Uterus (tissue), 4 donors: Measurements from ENCODE around the gene NDUFAF5. TPM values are rescaled to one million over a fixed set of nuclear protein-coding genes. Genes with fewer than 3 reads are reported as not detected.
A peak's percentile ranks its signal among the peaks of the same experiment; 100 is the strongest.

Experiments
- DNase-seq, 2 donors: peaks; one replicate each; pipeline ENCODE4 v3.0.0-alpha.2; 2019 to 2020
- H3K27ac ChIP-seq, 2 donors: fragments of 200-600 bp; sonication (generic); 1 replicate in 1 of 2; 2 replicates in 1 of 2; pipeline ENCODE4 v1.5.1; 2016 to 2018
- H3K27me3 ChIP-seq, 2 donors: fragments of 200-600 bp; sonication (generic); one replicate each; pipeline ENCODE4 v1.5.1; 2018 to 2019; ENCODE audit warnings: control low read depth in 1 of 2
- H3K36me3 ChIP-seq, 2 donors: fragments of 200-600 bp; sonication (generic); one replicate each; pipeline ENCODE4 v1.5.1; 2019; ENCODE audit warnings: control low read depth in 1 of 2
- H3K4me1 ChIP-seq, 2 donors: fragments of 200-600 bp; sonication (generic); one replicate each; pipeline ENCODE4 v1.5.1; 2018 to 2019; ENCODE audit warnings: control low read depth in 1 of 2
- H3K4me3 ChIP-seq, 2 donors: fragments of 200-600 bp; sonication (generic); 1 replicate in 1 of 2; 2 replicates in 1 of 2; pipeline ENCODE4 v1.5.1; 2018 to 2019; ENCODE audit warnings: mild to moderate bottlenecking in 1 of 2
- H3K9me3 ChIP-seq, 2 donors: fragments of 200-600 bp; sonication (generic); one replicate each; pipeline ENCODE4 v1.5.1; 2019; ENCODE audit warnings: control low read depth in 1 of 2
- CTCF ChIP-seq, 4 experiments: fragments of 200-600 bp in 2 of 4; fragments of 450-650 bp in 2 of 4; sonication (generic) in 2 of 4; IDR thresholded peaks; one replicate each; pipeline ENCODE4 v1.5.1; 2016 to 2019; ENCODE audit warnings: antibody characterized with exemption in 4 of 4, mild to moderate bottlenecking in 2 of 4, moderate library complexity in 1 of 4
- POLR2A ChIP-seq, 2 donors: fragments of 450-650 bp; IDR thresholded peaks; one replicate each; pipeline ENCODE4 v1.6.1; 2016; ENCODE audit warnings: antibody characterized with exemption in 2 of 2, mild to moderate bottlenecking in 1 of 2, moderate library complexity in 1 of 2
- intact Hi-C: fragments of 100-400 bp; cut with DNase I; formaldehyde crosslinking; loops from one replicate; pipeline ENCODE4 v1.15.1; 2023; ENCODE audit warnings: low total_unique reads
- total RNA-seq, 4 donors: library from RNA; depleted of rRNA in 3 of 4; stranded (reverse); fragments of >200 nt in 3 of 4; gene quantifications; one replicate each; pipeline versions ENCODE4 v1.1.0 to v1.2.4, GENCODE V29; 2014 to 2023
- donor health status: DM: yes; HTN: yes; CAD: no.

Gene NDUFAF5
- total RNA-seq, 4 donors from 2014 or later = 8.2 to 38.0 (median 24.3) TPM

- Histone ChIP-seq H3K9me3 (no peaks in the 10 kb centered on the region), H3K27ac (no peak overlapping the region), H3K4me1 (peaks cover 0 to 7% of the 10 kb centered on the region in 2 donors), H3K4me3 (no peak overlapping the region), H3K36me3 (no peaks in the 10 kb centered on the region), H3K27me3 (no peaks in the 10 kb centered on the region)
- intact Hi-C loops = no loop called here
- no peak for DNase-seq
- no peak for TF ChIP-seq POLR2A (IDR thresholded peaks at IDR 0.05)
- no peak for TF ChIP-seq CTCF (IDR thresholded peaks at IDR 0.05)
Observed at GRCh38 chr20:13856354-13856753, 71.5 kb downstream of the NDUFAF5 start.

- peak in 1 of 2 donors; percentile 28 for DNase-seq
- no peak for TF ChIP-seq POLR2A (IDR thresholded peaks at IDR 0.05)
- TF ChIP-seq CTCF (IDR thresholded peaks at IDR 0.05) = no peak
- H3K36me3 ChIP-seq = no peaks in the 10 kb centered on the region
- H3K4me3 ChIP-seq = no peak overlapping the region
- H3K27ac ChIP-seq = no peak overlapping the region
- no peaks in the 10 kb centered on the region for H3K27me3 ChIP-seq
- intact Hi-C loops = no loop called here
- H3K9me3 ChIP-seq = no peaks in the 10 kb centered on the region
- H3K4me1 ChIP-seq = peaks cover 0 to 5% of the 10 kb centered on the region in 2 donors
Observed at GRCh38 chr20:13857304-13857703, 72.5 kb downstream of the NDUFAF5 start.

GRCh38 chr20:13857961-13858360 lies 73.1 kb downstream of the NDUFAF5 start:
- no peaks in the 10 kb centered on the region for H3K36me3 ChIP-seq
- intact Hi-C loops = no loop called here
- H3K27ac ChIP-seq = peak overlapping the region in 1 of 2 donors; percentile 12
- DNase-seq = no peak
- no peaks in the 10 kb centered on the region for H3K27me3 ChIP-seq
- TF ChIP-seq CTCF (IDR thresholded peaks at IDR 0.05) (no peak), POLR2A (IDR thresholded peaks at IDR 0.05) (no peak)
- no peaks in the 10 kb centered on the region for H3K9me3 ChIP-seq
- peaks cover 0 to under 1% of the 10 kb centered on the region in 2 donors for H3K4me1 ChIP-seq
- H3K4me3 ChIP-seq = no peak overlapping the region

GRCh38 chr20:13858439-13858838 lies 73.6 kb downstream of the NDUFAF5 start:
- no peak overlapping the region for H3K4me3 ChIP-seq
- H3K27ac ChIP-seq = peak overlapping the region in 1 of 2 donors; percentile 12

GRCh38 chr20:13858871-13859270 lies 74.0 kb downstream of the NDUFAF5 start:
- Histone ChIP-seq H3K27me3 (no peaks in the 10 kb centered on the region), H3K4me3 (no peak overlapping the region), H3K9me3 (no peaks in the 10 kb centered on the region), H3K4me1 (no peaks in the 10 kb centered on the region), H3K27ac (no peak overlapping the region), H3K36me3 (no peaks in the 10 kb centered on the region)
- intact Hi-C loops = no loop called here
- no peak for DNase-seq
- no peak for TF ChIP-seq POLR2A (IDR thresholded peaks at IDR 0.05)
- TF ChIP-seq CTCF (IDR thresholded peaks at IDR 0.05) = no peak

More at GRCh38 chr20:13858439-13858838, 73.6 kb downstream of the NDUFAF5 start:
- Histone ChIP-seq H3K9me3 (no peaks in the 10 kb centered on the region), H3K36me3 (no peaks in the 10 kb centered on the region), H3K27me3 (no peaks in the 10 kb centered on the region), H3K4me1 (no peaks in the 10 kb centered on the region)
- intact Hi-C loops = no loop called here
- TF ChIP-seq POLR2A (IDR thresholded peaks at IDR 0.05) (no peak), CTCF (IDR thresholded peaks at IDR 0.05) (no peak)
- no peak for DNase-seq
